GM23338 (cell line): ENCODE data around the gene ENTPD8. TPM values are rescaled to one million over a fixed set of nuclear protein-coding genes. Genes with fewer than 3 reads are reported as not detected.

Experiments used
- ATAC-seq: fragments of 200-7000 bp; cut with Tn5 transposase; 3 replicates; pipeline ENCODE4 v1.9.1; 2020
- DNase-seq: peaks from one replicate; pipeline ENCODE4 v3.0.0-alpha.2; 2015; ENCODE audit warnings: low spot score
- H2AFZ ChIP-seq: fragments of 200-600 bp; sonication (generic); 2 replicates; pipeline ENCODE4 v1.8.0; 2016; ENCODE audit warnings: antibody characterized with exemption, mild to moderate bottlenecking, moderate library complexity
- H3F3A ChIP-seq: fragments of 200-600 bp; sonication (generic); replicated peaks from 2 replicates; pipeline ENCODE4 v1.8.0; 2017; ENCODE audit warnings: antibody characterized with exemption, mixed run types, low read depth
- H3K27ac ChIP-seq: fragments of 200-600 bp; sonication (generic); 2 replicates; pipeline ENCODE4 v1.6.1; 2016; ENCODE audit warnings: low read depth
- H3K27me3 ChIP-seq: fragments of 200-600 bp; sonication (generic); 2 replicates; pipeline ENCODE4 v1.8.0; 2016; ENCODE audit warnings: mild to moderate bottlenecking, mixed run types, moderate library complexity; ENCODE audit not compliant: insufficient read depth
- H3K36me3 ChIP-seq: fragments of 200-600 bp; sonication (generic); 2 replicates; pipeline ENCODE4 v1.8.0; 2016; ENCODE audit warnings: mild to moderate bottlenecking; ENCODE audit not compliant: insufficient read depth
- H3K4me1 ChIP-seq: fragments of 200-600 bp; sonication (generic); 2 replicates; pipeline ENCODE4 v1.8.0; 2016; ENCODE audit warnings: mild to moderate bottlenecking, moderate library complexity; ENCODE audit not compliant: insufficient read depth
- H3K4me2 ChIP-seq: fragments of 200-600 bp; sonication (generic); 2 replicates; pipeline ENCODE4 v1.7.1; 2017; ENCODE audit warnings: mixed run types
- H3K4me3 ChIP-seq: fragments of 200-600 bp; sonication (generic); 2 replicates; pipeline ENCODE4 v1.6.1; 2016; ENCODE audit warnings: mixed run types
- H3K79me2 ChIP-seq: fragments of 200-600 bp; sonication (generic); replicated peaks from 2 replicates; pipeline ENCODE4 v1.8.0; 2017; ENCODE audit warnings: mild to moderate bottlenecking; ENCODE audit not compliant: insufficient read depth
- H3K9me2 ChIP-seq: fragments of 200-600 bp; sonication (generic); 2 replicates; pipeline ENCODE4 v1.8.0; 2017; ENCODE audit not compliant: insufficient read depth
- H4K20me1 ChIP-seq: fragments of 200-600 bp; sonication (generic); replicated peaks from 2 replicates; pipeline ENCODE4 v1.8.0; 2017; ENCODE audit warnings: mild to moderate bottlenecking; ENCODE audit not compliant: insufficient read depth
- H3K27ac Mint-ChIP-seq: 2 replicates; pipeline ENCODE4 v1.8.0; 2020; ENCODE audit warnings: inconsistent platforms, mild to moderate bottlenecking, moderate library complexity, mixed read lengths
- H3K27me3 Mint-ChIP-seq: 3 replicates; pipeline ENCODE4 v1.8.0; 2022; ENCODE audit warnings: low read depth, mild to moderate bottlenecking, moderate library complexity, mixed read lengths, inconsistent platforms; ENCODE audit not compliant: insufficient read depth, poor library complexity
- H3K36me3 Mint-ChIP-seq: 3 replicates; pipeline ENCODE4 v1.8.0; 2021; ENCODE audit warnings: low read depth, mild to moderate bottlenecking, inconsistent platforms, moderate library complexity, mixed read lengths
- H3K4me1 Mint-ChIP-seq: 3 replicates; pipeline ENCODE4 v1.8.0; 2020; ENCODE audit warnings: mild to moderate bottlenecking, inconsistent platforms, mixed read lengths
- H3K4me3 Mint-ChIP-seq: 3 replicates; pipeline ENCODE4 v1.8.0; 2021; ENCODE audit warnings: moderate library complexity, mild to moderate bottlenecking, inconsistent platforms, mixed read lengths
- H3K9me3 Mint-ChIP-seq: 3 replicates; pipeline ENCODE4 v1.8.0; 2020; ENCODE audit warnings: moderate library complexity, mild to moderate bottlenecking, inconsistent platforms, mixed read lengths
- EZH2 ChIP-seq: fragments of 200-600 bp; sonication (generic); IDR thresholded peaks from one replicate; pipeline ENCODE4 v1.8.0; 2017; ENCODE audit warnings: antibody characterized with exemption, mild to moderate bottlenecking, low read depth; ENCODE audit not compliant: unreplicated experiment
- JUNB ChIP-seq: IDR thresholded peaks from one replicate; pipeline ENCODE4 v1.6.1; 2016; ENCODE audit warnings: antibody characterized with exemption; ENCODE audit not compliant: unreplicated experiment
- NANOG ChIP-seq: IDR thresholded peaks from 2 replicates; pipeline ENCODE4 v1.6.1; 2016; ENCODE audit warnings: antibody characterized with exemption, borderline replicate concordance
- POLR2AphosphoS5 ChIP-seq: IDR thresholded peaks from 2 replicates; pipeline ENCODE4 v1.6.1; 2016; ENCODE audit warnings: antibody characterized with exemption, low read depth
- STAT1 ChIP-seq: IDR thresholded peaks from one replicate; pipeline ENCODE4 v1.6.1; 2016; ENCODE audit warnings: antibody characterized with exemption; ENCODE audit not compliant: unreplicated experiment
- ZNF114 ChIP-seq: fragments of 250-450 bp; sonication (Bioruptor Pico); IDR thresholded peaks from 2 replicates; pipeline ENCODE4 v1.5.0; 2020; ENCODE audit warnings: mild to moderate bottlenecking, moderate library complexity
- polyA plus RNA-seq: library from polyadenylated mRNA; unstranded; fragments of >200 nt; fragmentation: Nextera tagmentation; extraction: Ambion mirVana; gene quantifications from 2 replicates; pipeline ENCODE4 v1.2.1, GENCODE V29; 2016
- total RNA-seq: library from RNA; depleted of rRNA; stranded (reverse); fragments of >200 nt; shearing (Covaris generic); gene quantifications from 2 replicates; pipeline ENCODE4 v1.2.3, GENCODE V29; 2014
- TF ChIP-seq, protein P1 (sequence below): fragments of 250-450 bp; sonication (Bioruptor Pico); IDR thresholded peaks from 2 replicates; pipeline ENCODE4 v1.5.0; 2020; ENCODE audit warnings: mild to moderate bottlenecking, moderate library complexity
- TF ChIP-seq, protein P2 (sequence below): IDR thresholded peaks from one replicate; pipeline ENCODE4 v1.6.1; 2018; ENCODE audit warnings: antibody characterized with exemption; ENCODE audit not compliant: unreplicated experiment
- TF ChIP-seq, protein P3 (sequence below): IDR thresholded peaks from 2 replicates; pipeline ENCODE4 v1.6.1; 2016; ENCODE audit warnings: antibody characterized with exemption

The ENTPD8 gene
- total and polyA plus RNA-seq, 2 experiments from 2014 or later = 0.42 to 0.89 TPM

DNA sequence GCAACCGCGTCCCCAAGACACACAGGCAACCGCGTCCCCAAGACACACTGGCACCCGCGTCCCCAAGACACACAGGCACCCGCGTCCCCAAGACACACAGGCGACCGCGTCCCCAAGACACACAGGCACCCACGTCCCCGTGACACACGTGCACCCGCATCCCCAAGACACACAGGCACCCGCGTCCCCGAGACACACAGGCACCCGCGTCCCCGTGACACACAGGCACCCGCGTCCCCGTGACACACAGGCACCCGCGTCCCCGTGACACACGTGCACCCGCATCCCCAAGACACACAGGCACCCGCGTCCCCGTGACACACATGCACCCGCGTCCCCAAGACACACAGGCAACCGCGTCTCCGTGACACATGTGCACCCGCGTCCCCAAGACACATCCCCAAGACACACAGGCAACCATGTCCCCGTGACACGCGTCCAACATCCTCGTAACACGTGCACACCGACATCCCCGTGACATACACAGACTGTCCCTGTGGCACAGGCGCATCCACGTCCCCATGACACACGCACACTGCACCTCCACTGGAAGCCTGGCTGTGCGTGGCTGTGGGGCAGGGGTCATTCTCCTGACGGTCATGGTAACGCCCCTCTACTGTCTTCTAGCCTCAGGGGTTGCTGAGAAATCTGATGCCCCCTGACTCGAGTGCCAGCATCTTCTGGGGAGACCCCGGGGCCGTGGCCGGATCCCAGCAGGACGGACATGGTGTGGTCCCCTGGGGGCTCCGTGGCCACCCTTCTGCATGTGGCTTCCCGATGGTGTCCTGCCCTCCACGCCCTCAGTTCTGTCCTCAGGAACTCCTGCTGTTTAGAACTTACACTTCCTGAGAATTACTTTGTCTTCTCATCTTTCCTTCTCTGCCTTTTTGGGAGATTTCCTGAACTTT is 42.3 kb downstream of the ENTPD8 start (continued):
- TF ChIP-seq, protein P1, sequence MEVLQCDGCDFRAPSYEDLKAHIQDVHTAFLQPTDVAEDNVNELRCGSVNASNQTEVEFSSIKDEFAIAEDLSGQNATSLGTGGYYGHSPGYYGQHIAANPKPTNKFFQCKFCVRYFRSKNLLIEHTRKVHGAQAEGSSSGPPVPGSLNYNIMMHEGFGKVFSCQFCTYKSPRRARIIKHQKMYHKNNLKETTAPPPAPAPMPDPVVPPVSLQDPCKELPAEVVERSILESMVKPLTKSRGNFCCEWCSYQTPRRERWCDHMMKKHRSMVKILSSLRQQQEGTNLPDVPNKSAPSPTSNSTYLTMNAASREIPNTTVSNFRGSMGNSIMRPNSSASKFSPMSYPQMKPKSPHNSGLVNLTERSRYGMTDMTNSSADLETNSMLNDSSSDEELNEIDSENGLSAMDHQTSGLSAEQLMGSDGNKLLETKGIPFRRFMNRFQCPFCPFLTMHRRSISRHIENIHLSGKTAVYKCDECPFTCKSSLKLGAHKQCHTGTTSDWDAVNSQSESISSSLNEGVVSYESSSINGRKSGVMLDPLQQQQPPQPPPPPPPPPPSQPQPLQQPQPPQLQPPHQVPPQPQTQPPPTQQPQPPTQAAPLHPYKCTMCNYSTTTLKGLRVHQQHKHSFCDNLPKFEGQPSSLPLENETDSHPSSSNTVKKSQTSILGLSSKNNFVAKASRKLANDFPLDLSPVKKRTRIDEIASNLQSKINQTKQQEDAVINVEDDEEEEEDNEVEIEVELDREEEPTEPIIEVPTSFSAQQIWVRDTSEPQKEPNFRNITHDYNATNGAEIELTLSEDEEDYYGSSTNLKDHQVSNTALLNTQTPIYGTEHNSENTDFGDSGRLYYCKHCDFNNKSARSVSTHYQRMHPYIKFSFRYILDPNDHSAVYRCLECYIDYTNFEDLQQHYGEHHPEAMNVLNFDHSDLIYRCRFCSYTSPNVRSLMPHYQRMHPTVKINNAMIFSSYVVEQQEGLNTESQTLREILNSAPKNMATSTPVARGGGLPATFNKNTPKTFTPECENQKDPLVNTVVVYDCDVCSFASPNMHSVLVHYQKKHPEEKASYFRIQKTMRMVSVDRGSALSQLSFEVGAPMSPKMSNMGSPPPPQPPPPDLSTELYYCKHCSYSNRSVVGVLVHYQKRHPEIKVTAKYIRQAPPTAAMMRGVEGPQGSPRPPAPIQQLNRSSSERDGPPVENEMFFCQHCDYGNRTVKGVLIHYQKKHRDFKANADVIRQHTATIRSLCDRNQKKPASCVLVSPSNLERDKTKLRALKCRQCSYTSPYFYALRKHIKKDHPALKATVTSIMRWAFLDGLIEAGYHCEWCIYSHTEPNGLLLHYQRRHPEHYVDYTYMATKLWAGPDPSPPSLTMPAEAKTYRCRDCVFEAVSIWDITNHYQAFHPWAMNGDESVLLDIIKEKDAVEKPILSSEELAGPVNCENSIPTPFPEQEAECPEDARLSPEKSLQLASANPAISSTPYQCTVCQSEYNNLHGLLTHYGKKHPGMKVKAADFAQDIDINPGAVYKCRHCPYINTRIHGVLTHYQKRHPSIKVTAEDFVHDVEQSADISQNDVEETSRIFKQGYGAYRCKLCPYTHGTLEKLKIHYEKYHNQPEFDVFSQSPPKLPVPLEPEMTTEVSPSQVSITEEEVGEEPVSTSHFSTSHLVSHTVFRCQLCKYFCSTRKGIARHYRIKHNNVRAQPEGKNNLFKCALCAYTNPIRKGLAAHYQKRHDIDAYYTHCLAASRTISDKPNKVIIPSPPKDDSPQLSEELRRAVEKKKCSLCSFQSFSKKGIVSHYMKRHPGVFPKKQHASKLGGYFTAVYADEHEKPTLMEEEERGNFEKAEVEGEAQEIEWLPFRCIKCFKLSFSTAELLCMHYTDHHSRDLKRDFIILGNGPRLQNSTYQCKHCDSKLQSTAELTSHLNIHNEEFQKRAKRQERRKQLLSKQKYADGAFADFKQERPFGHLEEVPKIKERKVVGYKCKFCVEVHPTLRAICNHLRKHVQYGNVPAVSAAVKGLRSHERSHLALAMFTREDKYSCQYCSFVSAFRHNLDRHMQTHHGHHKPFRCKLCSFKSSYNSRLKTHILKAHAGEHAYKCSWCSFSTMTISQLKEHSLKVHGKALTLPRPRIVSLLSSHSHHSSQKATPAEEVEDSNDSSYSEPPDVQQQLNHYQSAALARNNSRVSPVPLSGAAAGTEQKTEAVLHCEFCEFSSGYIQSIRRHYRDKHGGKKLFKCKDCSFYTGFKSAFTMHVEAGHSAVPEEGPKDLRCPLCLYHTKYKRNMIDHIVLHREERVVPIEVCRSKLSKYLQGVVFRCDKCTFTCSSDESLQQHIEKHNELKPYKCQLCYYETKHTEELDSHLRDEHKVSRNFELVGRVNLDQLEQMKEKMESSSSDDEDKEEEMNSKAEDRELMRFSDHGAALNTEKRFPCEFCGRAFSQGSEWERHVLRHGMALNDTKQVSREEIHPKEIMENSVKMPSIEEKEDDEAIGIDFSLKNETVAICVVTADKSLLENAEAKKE (CRISPR knock-in tag) = no peak
- TF ChIP-seq STAT1 = no peak
- no peak for TF ChIP-seq EZH2
- TF ChIP-seq JUNB = no peak

DNA sequence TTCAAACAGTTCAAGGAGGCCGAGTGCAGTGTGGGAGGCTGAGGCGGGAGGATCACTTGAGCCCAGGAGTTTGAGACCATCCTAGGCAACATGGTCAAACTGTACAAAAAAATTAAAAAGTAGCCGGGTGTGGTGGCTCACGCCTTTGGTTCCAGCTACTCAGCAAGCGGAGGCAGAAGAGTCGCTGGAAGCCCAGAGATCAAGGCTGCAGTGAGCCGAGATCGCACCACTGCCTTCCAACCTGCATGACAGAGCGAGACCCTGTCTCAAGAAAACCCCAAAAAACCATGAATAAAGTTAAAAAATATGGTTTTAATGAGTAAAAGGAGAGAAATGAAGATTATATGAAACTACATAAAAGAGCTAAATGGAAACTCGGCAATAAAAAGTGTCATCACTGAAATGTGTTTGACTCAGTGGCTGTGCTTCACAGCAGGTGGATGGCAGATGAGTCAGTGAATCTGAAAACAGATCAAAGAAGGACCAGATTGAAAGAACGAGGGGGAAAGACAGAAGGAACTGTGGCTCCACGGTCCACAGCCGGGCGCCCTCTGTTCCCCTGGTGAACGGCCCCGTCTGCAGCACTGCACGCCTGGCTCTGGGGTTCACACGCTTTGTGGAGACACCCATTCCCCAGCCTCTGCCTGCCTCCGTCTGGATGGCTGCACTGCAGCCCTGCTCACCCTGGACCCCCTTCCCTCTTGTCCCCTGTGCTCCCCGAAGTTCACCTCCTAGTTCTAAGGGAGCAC is 43.3 kb downstream of the ENTPD8 start:
- H3K4me3 Mint-ChIP-seq = no peak overlapping the region; the same call in 2 of the 3 replicates
- no peak for DNase-seq
- no peak overlapping the region for H3K27ac ChIP-seq
- TF ChIP-seq, protein P2, sequence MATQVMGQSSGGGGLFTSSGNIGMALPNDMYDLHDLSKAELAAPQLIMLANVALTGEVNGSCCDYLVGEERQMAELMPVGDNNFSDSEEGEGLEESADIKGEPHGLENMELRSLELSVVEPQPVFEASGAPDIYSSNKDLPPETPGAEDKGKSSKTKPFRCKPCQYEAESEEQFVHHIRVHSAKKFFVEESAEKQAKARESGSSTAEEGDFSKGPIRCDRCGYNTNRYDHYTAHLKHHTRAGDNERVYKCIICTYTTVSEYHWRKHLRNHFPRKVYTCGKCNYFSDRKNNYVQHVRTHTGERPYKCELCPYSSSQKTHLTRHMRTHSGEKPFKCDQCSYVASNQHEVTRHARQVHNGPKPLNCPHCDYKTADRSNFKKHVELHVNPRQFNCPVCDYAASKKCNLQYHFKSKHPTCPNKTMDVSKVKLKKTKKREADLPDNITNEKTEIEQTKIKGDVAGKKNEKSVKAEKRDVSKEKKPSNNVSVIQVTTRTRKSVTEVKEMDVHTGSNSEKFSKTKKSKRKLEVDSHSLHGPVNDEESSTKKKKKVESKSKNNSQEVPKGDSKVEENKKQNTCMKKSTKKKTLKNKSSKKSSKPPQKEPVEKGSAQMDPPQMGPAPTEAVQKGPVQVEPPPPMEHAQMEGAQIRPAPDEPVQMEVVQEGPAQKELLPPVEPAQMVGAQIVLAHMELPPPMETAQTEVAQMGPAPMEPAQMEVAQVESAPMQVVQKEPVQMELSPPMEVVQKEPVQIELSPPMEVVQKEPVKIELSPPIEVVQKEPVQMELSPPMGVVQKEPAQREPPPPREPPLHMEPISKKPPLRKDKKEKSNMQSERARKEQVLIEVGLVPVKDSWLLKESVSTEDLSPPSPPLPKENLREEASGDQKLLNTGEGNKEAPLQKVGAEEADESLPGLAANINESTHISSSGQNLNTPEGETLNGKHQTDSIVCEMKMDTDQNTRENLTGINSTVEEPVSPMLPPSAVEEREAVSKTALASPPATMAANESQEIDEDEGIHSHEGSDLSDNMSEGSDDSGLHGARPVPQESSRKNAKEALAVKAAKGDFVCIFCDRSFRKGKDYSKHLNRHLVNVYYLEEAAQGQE = no peak
- TF ChIP-seq POLR2AphosphoS5 = no peak
- no peak for TF ChIP-seq ZNF114 (CRISPR knock-in tag)
- no peak for TF ChIP-seq EZH2
- TF ChIP-seq, protein P3, sequence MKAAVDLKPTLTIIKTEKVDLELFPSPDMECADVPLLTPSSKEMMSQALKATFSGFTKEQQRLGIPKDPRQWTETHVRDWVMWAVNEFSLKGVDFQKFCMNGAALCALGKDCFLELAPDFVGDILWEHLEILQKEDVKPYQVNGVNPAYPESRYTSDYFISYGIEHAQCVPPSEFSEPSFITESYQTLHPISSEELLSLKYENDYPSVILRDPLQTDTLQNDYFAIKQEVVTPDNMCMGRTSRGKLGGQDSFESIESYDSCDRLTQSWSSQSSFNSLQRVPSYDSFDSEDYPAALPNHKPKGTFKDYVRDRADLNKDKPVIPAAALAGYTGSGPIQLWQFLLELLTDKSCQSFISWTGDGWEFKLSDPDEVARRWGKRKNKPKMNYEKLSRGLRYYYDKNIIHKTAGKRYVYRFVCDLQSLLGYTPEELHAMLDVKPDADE = no peak
- no peak for TF ChIP-seq NANOG

More for the DNA sequence above, 43.3 kb downstream of the ENTPD8 start:
- H3K27me3 Mint-ChIP-seq = peaks cover 2% of the 10 kb centered on the region
- no peaks in the 10 kb centered on the region for H3K27me3 ChIP-seq
- H3K4me1 Mint-ChIP-seq = no peaks in the 10 kb centered on the region; the same call in 2 of the 3 replicates
- H3K9me3 Mint-ChIP-seq = peaks cover 42% of the 10 kb centered on the region
- H3K36me3 ChIP-seq = no peaks in the 10 kb centered on the region
- no peak overlapping the region for H3K4me3 ChIP-seq
- ATAC-seq = no peak
- no peaks in the 10 kb centered on the region for H3K79me2 ChIP-seq
- no peak overlapping the region for H3K4me2 ChIP-seq
- H3K9me2 ChIP-seq = no peaks in the 10 kb centered on the region
- H3K4me1 ChIP-seq = no peaks in the 10 kb centered on the region
- peaks cover 37% of the 10 kb centered on the region for H3K36me3 Mint-ChIP-seq
- no peaks in the 10 kb centered on the region for H4K20me1 ChIP-seq
- H3K27ac Mint-ChIP-seq = no peak overlapping the region; the same call in 1 of the 2 replicates
- H3F3A ChIP-seq = no peaks in the 10 kb centered on the region
- H2AFZ ChIP-seq = no peak overlapping the region
